GM19455 (cell line): ENCODE results near the gene TNFAIP3.
A peak's percentile ranks its signal among the peaks of the same experiment; 100 is the strongest.

Source experiments
- ATAC-seq: cut with Tn5 transposase; IDR thresholded peaks from one replicate; pipeline ENCODE4 v1.9.1; 2021; ENCODE audit not compliant: unreplicated experiment

The TNFAIP3 gene

DNA sequence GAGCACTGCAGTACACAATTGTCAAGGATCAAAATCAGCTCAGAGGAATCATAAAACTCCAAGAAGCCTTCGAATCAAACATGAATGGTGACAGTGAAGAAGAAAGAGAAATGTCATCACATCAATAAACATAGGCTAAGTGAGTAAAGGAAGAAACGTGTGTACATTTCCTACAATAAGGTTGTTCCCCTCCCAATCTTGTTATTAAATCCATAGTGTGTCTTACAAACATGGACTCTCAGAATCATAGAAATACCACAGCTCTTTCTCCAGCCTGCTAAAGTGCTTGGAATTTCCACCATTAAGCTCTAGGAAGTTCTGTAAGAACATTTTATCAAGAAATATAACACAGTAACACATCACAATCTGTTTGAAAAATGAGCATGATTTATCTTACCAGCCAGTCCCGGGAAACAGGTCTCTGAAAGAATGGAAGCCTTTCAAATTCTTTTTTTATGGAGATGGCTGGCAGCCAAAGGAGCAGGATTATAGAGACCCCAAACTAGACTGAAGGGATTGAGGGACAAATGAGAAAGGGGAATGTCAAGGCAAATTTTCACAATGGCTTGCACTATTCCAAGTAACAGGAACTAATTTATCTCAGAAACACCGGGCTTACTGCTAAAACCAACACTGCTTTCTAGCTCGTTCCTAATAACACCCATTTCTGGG is 4.5 kb upstream of the TNFAIP3 start:
- no peak for ATAC-seq

DNA sequence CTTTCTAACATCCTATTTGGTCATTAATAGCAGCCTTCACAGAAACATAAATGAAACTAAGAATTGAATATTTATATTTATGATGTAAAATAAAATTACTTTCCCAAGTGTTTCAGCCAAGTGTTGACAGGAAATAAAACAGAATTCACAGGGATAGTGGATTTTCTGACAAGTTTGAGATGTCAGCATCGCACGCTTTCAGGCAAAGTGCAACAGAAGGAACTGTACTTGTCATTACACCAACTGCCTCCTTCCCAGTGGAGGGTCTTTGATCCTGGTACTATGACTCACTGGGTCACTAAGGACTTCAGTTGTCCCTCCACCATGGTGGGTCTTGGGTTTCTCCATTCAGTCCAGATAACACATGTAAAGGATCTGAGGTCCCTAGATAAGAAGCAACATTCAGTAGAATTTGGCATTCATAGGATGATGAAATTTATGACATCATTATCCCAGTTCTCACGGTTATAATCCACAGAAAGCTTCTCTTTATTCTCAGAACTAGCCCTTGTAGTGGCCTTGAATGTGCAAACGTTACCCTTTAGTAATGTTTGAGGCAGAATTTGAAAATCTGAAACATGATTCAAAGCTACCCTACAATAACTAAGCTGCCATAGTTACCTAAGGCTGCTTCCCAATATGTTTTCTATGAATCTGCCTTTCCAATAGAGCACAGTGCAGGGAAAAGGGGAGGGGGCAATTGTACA is 3.8 kb upstream of the TNFAIP3 start:
- ATAC-seq, result no peak

DNA sequence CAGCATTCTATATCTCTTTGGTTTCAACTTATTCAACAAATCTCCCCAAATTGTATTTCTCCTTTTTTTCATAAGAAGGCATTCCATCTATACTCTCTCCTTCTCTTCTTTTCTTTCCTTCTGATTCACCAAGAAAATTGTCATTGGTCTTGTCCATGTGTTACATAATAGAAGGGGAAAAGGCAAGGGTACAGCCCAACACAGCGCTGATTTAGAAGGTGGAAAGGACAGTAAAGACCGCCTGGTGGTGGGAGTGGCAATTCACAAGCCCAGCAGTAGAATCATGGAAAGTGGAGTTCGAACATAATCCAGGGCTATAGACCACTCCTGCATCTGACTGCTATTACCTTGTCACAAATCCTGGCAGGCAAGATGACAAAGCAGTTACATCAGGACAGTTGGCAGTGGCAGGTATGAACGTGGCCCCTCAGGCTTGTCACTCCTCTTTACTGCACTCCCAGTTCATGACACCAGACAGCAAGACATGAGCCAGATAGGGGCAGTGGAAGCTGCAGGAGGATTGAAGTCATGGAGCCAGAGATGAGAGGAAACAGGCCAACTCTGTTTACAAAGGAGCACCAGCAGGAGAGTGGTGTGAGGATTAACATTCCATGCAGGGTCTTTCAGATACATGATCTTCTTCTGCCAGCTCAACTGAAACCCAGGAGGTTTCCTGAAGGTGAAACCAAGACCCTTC is 2.1 kb upstream of the TNFAIP3 start:
- ATAC-seq, result no peak

DNA sequence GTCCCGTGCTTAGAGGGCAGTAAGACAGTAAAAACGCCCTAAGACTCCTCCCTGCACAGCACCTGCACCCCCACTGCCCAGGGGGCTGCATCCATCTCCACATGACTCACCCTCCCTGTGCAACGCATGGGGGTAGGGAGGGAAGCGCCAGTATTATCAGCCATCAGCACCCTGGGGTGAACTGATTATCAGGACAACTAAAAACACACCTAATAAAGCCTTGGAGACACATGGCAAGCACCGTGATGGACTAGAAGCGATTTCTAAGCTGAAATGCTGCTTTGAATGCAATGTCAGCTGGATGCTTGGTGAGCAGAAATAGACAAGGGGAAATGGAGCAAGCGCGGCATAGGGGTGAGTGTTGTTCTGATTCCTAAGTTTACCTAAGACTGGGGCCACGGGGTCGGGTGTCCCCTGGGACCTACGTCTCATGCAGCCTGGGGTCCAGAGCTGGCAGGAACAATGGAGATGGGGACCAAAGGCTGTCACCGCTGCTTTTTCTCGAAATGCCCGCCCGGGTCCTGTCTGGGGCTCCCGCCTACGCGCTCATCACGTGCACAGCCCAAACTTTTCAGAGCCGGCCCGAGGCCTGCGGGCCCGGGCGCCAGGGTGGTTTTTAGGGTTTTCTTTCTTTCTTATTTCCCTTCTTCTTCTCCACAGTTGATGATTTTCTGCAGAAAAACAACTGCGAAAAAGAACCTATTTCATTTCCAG is 702 bp upstream of the TNFAIP3 start:
- peak; percentile 34 for ATAC-seq

DNA sequence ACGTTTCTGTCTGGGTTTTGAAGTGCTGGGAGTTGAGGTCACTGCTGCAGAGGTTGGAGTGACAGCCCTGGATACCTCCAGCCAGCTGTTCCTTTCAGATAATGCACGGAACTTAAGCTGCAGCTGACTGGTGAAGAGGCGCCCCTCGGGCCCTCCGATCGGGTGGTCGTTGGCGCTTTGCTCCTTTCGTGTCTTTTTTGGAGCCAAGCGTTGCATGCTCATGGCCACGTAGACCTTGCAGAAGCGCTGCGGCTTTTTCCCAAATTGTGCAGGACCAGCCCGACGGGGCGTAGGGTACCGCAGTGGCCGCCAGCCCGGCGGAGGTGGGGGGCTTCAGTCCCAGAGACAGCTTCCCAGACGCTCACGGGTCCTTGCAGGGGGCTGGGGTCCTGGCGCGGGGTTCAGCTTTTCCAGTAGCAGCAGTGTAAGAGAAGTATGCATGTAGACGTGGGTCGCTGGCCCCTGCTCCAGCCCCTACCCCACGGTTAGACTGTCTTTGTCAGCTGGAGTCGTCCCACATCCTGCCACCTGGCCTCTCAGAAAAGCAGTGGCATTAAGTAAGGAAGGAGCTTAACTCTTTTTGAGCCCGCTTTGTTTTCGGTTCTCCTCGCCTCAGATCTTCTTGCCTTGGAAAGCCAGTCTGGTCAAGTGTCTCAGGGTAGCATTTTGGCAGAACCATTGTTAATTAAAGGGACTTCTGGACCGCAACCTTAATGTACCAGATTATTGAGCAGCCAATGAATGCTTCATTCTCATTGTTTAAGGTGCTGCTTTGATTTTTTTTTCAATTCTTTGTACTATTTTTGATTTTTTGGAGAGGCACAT is 838 bp downstream of the TNFAIP3 start:
- ATAC-seq, result peak; percentile 13

DNA sequence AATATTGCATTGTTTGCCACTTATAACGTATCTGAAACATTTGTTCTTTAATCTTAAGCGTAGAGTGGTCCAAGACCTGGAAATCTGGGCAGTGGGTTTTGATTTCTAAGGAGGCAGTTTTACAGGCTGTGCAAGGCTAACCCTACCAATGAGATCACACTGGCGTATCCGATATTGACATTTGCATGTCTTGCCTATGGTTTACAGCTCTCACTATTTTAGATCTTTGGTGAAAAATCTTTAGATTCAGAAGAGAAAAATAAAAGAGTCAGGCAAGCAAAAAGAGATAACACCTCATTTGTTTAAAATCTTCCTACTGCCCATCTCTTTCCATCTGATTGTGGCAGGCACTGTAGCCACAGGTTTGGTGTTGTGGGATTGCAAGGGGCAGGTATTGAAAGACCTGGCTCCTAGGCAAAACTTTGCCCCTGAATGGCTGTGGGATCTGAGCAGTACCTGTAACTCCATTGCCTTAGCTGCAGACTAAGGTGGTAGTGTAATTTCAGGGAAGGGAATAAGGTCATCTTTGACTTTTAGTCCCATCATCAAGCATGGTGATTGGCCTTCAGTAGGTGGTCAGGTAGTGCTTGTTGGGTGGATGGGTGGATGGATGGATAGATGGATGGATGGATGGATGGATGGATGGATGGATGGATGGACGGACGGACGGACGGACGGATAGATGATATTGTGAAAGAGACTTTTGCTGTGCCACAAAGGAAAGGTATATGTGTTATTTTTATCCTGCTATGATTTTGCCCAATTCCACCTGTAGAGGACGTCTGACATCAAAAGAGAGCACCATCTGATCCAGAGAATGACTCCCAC is 1.9 kb downstream of the TNFAIP3 start:
- no peak for ATAC-seq

DNA sequence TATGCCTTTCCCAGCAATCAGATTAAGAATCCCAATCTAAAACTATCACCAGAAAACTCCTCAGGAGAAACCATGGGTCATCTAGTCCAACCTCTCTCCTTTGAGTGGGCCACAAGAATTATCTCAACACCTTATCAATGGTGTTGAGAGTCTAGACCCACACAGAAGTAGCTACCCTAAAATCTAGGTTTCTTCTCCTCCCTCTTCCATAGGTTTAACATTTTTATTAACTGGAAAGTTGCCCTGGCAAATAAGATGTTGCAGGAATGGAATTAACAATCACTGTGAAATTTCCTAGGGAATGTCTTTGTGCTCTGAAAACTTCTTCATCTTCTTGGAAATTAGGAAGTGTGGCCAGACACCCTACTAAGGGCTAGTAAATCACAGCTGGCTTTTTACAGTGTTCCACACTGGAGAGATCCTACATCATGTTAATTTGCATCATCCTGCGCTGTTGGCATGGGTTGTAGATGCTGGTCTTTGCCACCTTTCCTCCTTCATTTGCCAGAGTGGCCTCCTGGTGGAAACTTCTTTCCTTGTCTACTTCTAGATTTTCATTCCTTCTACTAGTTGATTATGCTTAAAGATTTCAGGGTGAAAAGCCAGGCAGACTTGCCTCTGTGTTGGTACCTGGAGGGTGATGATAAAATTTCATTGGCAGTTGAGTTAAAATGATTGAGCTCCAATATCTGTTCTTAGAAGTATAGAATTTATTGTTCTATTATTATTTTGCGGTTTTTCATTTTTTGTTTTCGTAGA is 2.7 kb downstream of the TNFAIP3 start:
- ATAC-seq, result no peak

DNA sequence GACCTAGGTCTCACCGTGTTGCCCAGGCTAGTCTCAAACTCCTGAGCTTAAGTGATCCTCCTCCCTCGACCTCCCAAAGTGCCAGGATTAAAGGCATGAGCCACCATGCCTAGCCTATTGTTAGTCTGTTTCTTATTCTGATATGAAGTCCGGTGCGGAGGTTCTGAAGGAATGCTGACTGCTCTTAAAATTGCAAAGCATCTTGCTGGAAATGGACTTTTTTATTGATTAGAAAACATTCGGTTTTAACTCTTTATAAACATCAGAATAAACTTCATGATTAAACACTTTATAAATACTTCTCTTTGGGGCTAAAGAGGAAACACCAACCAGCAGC is 3.2 kb downstream of the TNFAIP3 start:
- no peak for ATAC-seq

DNA sequence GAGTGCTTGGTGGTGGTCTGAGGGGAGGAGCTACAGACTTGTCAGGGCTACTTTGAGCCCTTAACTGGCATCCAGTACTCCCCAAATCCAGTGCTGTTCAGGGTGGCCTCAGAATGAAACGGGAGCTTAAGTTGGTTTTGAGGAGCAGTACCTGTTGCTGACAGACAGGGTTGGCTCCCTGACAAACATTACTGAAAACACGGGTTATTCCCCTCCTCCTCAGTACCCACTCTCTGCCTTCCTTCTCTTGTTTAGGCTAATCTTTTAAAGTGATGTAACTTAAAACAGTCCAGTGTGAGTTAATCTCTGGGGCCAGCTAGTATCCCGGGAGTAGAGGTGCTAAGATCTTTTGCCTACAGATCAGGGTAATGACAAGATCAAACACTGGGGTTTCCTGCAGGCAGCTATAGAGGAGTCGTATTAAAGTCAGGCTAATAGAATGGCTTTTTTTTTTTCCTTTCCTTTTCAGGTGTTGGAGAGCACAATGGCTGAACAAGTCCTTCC is 3.7 kb downstream of the TNFAIP3 start:
- ATAC-seq, result no peak

DNA sequence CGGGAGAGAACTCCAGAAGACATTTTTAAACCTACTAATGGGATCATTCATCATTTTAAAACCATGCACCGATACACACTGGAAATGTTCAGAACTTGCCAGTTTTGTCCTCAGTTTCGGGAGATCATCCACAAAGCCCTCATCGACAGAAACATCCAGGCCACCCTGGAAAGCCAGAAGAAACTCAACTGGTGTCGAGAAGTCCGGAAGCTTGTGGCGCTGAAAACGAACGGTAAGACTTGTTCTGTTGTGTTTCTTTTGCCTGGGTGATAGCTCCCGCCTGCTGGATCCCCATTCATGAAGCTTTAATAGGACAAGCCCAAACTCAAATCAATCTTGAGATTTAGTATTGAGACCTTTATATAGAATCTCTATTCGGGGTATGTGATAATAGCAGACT is 4.2 kb downstream of the TNFAIP3 start:
- no peak for ATAC-seq

DNA sequence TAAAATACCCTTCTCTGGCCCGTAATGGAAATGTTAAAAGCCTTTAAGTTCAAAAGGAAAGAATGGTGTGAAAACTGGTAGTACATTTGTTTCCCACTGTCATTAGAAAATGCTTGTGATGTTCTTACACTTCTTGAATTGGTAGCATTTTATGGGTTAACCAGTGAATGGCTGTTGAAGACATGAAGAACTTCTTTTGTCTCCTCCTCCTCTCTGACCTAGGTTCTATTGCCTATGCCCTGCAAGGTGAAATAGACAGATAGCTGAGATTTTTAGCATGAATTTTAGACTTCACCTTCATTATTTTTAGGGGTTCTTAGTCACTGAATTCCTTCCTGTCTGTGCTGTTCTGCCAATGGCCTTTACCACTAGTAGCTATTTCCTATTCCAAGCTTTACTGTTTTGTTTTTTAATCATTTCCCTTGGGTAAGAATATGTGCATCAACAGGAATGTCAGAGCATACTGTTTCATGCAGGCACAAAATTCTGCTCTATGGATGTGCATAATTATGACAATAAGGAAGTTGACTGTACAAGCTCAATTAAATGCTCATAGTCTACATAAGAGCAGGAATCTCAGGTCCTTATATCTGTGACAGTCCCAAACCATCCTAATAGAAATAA is 4.9 kb downstream of the TNFAIP3 start:
- no peak for ATAC-seq

DNA sequence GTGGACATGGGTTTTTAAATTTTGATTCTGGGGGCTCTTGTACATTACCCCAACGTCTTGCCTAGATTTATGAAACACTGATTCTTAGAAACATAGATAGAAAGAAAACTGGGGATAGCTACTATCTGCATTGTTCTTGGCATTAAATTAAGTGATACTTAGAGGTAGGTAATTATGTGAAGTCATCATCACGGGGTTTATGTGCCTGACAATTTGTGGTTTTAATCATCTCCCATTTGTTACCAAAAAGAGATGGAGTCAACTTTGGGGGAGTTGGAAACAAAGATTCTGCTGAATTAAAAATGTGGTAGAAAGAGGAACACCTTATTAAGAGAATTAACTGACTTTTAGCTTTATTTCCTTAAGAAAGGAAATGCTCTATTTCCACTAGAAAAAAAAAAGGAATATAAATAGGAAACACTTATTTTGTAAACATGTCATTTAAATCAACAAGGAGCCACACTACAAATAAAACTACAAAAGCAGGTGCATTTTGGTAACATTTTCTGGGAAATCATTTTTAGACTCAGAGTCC is 5.6 kb downstream of the TNFAIP3 start:
- no peak for ATAC-seq

DNA sequence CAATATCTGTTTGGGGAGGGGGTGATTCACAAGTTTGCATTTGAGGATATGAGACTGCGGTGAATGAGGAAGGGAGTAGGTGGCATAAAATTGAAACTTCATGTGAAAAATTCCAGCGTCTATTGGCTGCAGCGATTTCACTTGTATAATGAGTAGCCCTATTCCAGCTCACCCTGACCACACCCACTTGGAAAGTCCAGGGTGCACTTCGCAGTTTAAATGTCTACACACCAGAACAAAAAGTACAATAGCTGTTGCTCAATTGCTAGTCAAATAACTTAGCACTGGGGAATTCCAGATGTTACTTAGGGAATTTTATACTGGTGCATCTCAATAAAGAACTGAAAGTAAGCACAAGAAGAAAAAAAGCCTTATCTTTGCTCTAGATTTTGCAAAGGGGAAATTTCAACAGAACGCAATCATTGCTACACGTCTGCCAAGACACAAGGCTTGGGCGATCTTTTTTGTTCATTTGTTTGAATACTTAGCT is 6.3 kb downstream of the TNFAIP3 start:
- peak; percentile 39 for ATAC-seq

DNA sequence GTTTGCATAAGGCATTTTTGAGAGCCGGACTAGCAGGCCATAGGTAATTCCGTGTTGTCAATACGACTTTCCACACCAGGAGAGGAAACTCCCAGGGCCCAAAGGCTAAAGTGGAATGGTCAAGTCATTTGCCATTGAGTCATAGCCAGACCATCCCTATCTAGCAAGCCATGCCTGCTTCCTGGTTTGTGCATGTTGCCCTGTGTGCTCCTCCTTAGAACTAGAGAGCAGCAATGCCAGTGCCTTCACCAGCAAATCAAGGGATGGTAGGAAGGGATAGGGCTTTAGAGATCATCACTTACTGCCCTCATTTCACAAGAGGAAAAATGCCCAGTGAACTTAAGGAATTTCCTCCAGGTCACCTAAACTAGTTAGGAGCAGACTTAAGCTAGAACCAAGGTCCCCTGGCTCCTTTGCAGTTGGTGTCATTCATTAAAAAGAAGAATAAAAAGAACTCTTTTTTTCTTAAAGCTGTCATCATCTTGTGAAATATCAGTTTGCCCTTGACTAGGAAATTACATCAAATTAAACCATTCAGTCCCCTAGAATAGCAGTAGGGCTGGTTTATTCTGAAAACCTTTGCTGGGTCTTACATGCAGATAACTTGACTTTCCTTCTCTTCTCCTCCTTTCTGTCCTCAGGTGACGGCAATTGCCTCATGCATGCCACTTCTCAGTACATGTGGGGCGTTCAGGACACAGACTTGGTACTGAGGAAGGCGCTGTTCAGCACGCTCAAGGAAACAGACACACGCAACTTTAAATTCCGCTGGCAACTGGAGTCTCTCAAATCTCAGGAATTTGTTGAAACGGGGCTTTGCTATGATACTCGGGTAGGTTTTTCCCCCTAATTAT is 7.4 kb downstream of the TNFAIP3 start:
- no peak for ATAC-seq

DNA sequence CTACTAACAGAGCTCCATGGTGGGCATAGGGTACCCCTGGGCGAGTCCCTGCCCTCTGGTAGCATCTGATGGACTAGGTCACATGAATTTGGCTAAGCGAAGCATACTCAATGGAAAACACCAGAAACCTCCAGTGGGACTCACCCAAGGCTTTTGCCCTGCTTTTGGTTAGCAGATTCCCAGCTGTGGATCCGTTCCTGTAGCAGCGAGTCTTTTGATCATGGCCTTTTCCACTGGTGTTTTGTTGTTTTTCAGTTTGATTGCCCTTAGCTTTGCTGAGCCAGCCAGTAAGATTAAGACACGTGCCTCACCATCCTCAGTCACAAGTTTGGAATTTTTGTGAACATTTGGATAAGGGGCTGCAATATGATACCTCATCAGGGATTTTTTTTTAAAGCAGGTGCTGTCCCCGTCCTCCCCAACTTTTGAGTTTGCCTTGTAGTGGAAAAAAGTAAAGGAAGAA is 8.0 kb downstream of the TNFAIP3 start:
- ATAC-seq, result no peak

DNA sequence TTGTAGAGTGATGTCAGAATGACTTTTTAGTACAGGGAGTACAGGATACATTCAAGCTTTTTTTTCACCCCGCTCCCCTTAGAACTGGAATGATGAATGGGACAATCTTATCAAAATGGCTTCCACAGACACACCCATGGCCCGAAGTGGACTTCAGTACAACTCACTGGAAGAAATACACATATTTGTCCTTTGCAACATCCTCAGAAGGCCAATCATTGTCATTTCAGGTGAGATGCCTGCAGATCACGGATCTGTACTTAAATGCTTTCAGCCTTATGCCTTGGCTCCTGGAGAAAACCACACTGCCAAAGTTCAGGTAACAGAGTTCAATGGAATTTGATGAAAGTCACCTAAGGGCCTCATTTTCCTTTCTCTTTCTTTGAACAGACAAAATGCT is 8.5 kb downstream of the TNFAIP3 start:
- no peak for ATAC-seq

DNA sequence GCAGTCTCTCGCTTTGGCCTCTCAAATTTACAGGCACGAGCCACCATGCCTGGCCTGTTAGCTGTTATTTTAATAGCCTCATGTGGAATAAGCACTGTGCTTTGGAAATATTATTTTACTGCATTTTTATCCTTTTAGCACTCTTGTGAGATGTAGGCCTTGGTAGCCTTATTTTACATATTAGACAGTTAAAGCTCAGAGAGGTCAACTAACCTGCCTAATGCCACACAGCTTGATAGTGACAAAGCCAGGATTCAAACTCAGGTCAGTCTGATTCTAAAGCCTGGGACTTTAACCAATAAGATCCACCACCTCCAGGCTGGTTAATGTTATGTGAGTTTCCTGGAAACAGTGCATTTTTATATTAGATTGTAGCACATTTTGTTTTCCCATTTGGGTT is 9.5 kb downstream of the TNFAIP3 start:
- ATAC-seq, result no peak
